ENCODE measurements around the gene MIAT.
A peak's percentile ranks its signal among the peaks of the same experiment; 100 is the strongest.

DNA sequence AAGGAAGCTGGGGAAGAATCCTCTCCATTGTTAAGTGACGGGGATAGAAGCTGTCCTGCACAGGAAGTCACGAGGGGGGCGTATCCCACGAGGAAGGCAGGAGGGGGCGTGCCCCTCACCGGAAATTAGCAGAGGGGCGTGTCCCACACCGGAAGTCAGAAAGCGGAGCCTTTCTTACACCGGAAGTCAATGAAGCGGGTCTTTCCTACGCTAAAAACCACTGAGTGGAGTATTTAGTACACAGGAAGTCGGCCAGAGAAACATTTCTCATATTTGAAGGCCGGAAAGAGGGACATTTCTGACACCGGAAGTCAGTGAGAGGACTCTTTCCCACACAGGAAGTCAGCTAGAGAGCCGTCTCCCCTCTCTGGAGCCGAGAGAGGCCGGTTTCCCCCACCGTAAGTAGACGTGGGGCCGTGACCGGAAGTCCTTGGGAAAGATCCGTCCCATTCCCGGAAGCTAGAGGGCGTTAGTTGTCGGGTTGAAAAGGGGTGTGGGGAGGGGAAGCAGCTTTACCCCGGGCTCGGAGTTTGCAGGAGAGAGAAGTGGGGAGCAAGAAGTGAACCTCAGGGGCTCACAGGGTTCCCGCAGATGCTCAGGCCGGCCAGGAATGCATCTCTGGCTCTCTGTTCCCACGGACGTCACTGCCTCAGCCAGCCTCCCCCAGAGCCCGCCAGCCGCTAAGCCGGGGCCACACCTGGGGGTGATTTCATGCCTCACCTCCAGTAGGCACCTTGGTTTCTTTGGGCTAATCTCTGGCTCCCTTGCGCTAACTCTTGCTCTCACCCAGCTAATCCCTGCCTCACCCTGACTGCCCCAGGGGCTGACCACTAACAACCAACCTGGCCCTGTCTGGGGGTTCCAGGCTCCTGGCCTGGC, 15.4 kb downstream of the MIAT start:
- TF ChIP-seq, protein P1, sequence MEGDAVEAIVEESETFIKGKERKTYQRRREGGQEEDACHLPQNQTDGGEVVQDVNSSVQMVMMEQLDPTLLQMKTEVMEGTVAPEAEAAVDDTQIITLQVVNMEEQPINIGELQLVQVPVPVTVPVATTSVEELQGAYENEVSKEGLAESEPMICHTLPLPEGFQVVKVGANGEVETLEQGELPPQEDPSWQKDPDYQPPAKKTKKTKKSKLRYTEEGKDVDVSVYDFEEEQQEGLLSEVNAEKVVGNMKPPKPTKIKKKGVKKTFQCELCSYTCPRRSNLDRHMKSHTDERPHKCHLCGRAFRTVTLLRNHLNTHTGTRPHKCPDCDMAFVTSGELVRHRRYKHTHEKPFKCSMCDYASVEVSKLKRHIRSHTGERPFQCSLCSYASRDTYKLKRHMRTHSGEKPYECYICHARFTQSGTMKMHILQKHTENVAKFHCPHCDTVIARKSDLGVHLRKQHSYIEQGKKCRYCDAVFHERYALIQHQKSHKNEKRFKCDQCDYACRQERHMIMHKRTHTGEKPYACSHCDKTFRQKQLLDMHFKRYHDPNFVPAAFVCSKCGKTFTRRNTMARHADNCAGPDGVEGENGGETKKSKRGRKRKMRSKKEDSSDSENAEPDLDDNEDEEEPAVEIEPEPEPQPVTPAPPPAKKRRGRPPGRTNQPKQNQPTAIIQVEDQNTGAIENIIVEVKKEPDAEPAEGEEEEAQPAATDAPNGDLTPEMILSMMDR (conservative IDR thresholded peaks at IDR 0.05; ENCODE audit: low read depth, low read length) = peak; percentile 62
- TF ChIP-seq POLR2A (IDR thresholded peaks at IDR 0.05; ENCODE audit: low read depth, low read length) = peak; percentile 87

All from IMR-90 (cell line).